MM.1S (cell line): ENCODE measurements around the gene NAT10.
"Not testable (repeated sequence)": the region's sequence is repeated elsewhere in the genome, so short reads cannot be mapped to it uniquely, and the experiment has no call there.

Experiments
- CTCF ChIP-seq: fragments of 300-600 bp; sonication (generic); IDR thresholded peaks from 2 replicates; pipeline ENCODE4 v1.5.1; 2016; ENCODE audit warnings: antibody characterized with exemption, low read length, mixed read lengths
- EZH2 ChIP-seq: fragments of 300-600 bp; sonication (generic); optimal IDR thresholded peaks from 2 replicates; pipeline ENCODE3; 2017; ENCODE audit warnings: low read depth, mild to moderate bottlenecking, antibody characterized with exemption, low read length, mixed read lengths

GRCh38 chr11:34066766-34067165 lies 38.7 kb upstream of the NAT10 start:
- TF ChIP-seq EZH2, CTCF: not testable (repeated sequence)
